Colonic mucosa (tissue), 4 donors: ENCODE results near the gene IL4. TPM values are rescaled to one million over a fixed set of nuclear protein-coding genes. Genes with fewer than 3 reads are reported as not detected.

Experiments used
- DNase-seq: peaks from one replicate; pipeline ENCODE4 v3.0.0-alpha.2; 2020
- H3K27ac ChIP-seq: fragments of 200-600 bp; one replicate; pipeline ENCODE4 v1.8.0; 2021
- H3K27me3 ChIP-seq: fragments of 200-600 bp; one replicate; pipeline ENCODE4 v1.8.0; 2021
- H3K36me3 ChIP-seq: fragments of 200-600 bp; one replicate; pipeline ENCODE4 v1.8.0; 2021
- H3K4me1 ChIP-seq: fragments of 200-600 bp; one replicate; pipeline ENCODE4 v1.8.0; 2021; ENCODE audit warnings: mild to moderate bottlenecking
- H3K4me3 ChIP-seq: fragments of 200-600 bp; one replicate; pipeline ENCODE4 v1.8.0; 2021
- H3K9ac ChIP-seq, 2 donors: one replicate each; pipeline ENCODE4 v1.7.0; 2013; ENCODE audit warnings: control low read depth in 2 of 2, low read depth in 2 of 2, low read length in 2 of 2
- H3K9me3 ChIP-seq: fragments of 200-600 bp; one replicate; pipeline ENCODE4 v1.8.0; 2021
- intact Hi-C: fragments of 100-400 bp; cut with DNase I; formaldehyde crosslinking; loops from one replicate; pipeline ENCODE4 v1.14.1; 2022
- total RNA-seq, 2 donors: library from RNA; stranded (reverse); fragmentation: NEBNext Ultra II Directional in 1 of 2; extraction: Animal tissue kit (Norgen Biotek cat#: 25700) in 1 of 2; gene quantifications; one replicate each; pipeline ENCODE4 v1.2.1, GENCODE V29; 2021
- TF ChIP-seq, protein P1 (sequence below): fragments of 200-600 bp; IDR thresholded peaks from one replicate; pipeline ENCODE4 v1.8.0; 2022; ENCODE audit warnings: antibody characterized with exemption, mild to moderate bottlenecking
- donor health status: healthy.
- donor health status: DM: no; HTN: no; CAD: no.
- donor health status: DM: no; HTN: no; CAD: no.

The IL4 gene
- total RNA-seq, 2 donors from 2014 or later, result not detected

DNA sequence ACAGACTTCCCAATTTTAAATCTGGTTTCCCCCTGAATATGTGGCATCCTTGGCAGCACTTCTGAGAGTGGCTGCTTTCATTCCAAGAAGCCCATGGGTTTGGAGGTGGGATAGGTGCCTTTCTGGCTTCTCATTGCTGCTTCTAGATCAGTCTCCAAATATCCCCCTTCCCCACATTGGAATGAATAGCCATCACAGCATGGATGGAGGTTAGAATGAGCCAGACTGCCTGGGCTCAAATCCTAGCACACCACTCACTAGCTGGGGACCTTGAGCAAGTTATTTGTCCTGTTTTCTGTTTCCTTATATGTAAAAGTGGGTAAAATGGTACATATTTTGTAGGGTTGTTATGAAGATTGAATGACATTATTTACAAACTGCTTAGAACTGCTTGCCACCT is 29.6 kb upstream of the IL4 start:
- H3K27ac ChIP-seq, result no peak overlapping the region
- H3K9me3 ChIP-seq, result no peaks in the 10 kb centered on the region
- H3K9ac ChIP-seq, result no peak overlapping the region
- no peaks in the 10 kb centered on the region for H3K27me3 ChIP-seq
- no peak overlapping the region for H3K4me3 ChIP-seq
- no peaks in the 10 kb centered on the region for H3K36me3 ChIP-seq
- TF ChIP-seq, protein P1, sequence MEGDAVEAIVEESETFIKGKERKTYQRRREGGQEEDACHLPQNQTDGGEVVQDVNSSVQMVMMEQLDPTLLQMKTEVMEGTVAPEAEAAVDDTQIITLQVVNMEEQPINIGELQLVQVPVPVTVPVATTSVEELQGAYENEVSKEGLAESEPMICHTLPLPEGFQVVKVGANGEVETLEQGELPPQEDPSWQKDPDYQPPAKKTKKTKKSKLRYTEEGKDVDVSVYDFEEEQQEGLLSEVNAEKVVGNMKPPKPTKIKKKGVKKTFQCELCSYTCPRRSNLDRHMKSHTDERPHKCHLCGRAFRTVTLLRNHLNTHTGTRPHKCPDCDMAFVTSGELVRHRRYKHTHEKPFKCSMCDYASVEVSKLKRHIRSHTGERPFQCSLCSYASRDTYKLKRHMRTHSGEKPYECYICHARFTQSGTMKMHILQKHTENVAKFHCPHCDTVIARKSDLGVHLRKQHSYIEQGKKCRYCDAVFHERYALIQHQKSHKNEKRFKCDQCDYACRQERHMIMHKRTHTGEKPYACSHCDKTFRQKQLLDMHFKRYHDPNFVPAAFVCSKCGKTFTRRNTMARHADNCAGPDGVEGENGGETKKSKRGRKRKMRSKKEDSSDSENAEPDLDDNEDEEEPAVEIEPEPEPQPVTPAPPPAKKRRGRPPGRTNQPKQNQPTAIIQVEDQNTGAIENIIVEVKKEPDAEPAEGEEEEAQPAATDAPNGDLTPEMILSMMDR, result no peak
- no peak for DNase-seq
- intact Hi-C loops, result no loop called here
- H3K4me1 ChIP-seq, result no peaks in the 10 kb centered on the region

DNA sequence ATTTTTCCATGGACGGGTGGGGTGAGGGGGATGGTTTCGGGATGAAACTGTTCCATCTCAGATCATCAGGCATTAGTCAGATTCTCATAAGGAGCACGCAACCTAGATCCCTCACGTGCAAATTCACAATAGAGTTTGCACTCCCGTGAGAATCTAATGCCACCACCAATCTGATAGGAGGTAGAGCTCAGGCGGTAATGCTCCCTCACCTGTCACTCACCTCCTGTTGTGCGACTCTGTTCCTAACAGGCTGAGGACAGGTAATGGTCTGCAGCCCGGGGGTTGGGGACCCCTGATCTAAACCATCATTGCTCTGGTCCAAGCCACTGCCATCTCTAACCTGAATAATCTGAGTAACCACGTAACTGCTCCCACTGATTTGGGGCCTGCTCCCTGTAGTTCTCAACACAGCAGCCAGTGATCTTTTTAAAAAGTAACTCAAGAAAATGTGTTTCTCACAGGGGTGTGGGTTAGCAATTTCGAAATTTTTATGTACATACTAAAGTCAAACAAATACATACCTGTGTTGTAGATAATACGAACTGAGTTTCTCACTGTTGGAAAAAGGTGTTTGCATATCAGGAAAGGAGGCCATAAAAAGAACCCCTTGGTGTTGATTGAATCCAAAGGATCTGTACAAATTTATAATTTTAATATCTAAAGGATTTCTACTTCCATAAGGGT is 27.1 kb upstream of the IL4 start:
- no peak for DNase-seq
- TF ChIP-seq, protein P1, result no peak
- Histone ChIP-seq H3K36me3 (no peaks in the 10 kb centered on the region), H3K4me1 (no peaks in the 10 kb centered on the region), H3K27me3 (no peaks in the 10 kb centered on the region), H3K9me3 (no peaks in the 10 kb centered on the region), H3K9ac (no peak overlapping the region), H3K4me3 (no peak overlapping the region), H3K27ac (no peak overlapping the region)
- intact Hi-C loops, result no loop called here

DNA sequence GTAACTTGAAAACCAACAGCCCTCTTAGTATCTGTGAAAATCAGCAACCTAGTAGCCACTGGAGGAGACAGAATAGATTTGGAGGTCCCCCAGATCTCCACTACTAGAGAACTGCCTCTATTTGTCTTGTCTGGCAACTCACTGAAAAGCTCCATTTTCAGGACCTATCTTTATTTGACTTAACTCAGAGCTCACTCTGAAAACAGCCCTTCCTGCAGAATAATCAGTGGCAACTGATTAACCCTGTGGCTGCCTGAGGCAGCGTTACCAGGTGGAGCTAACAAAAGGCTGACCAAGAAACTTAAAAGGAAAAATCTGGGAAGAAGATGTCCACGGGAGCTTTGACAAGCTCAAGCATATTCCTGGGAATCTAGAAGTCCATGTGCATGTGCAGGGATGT is 26.3 kb upstream of the IL4 start:
- H3K27ac ChIP-seq, result no peak overlapping the region
- intact Hi-C loops, result no loop called here
- TF ChIP-seq, protein P1, result no peak
- no peak overlapping the region for H3K9ac ChIP-seq
- H3K36me3 ChIP-seq, result no peaks in the 10 kb centered on the region
- no peak overlapping the region for H3K4me3 ChIP-seq
- no peak for DNase-seq
- no peaks in the 10 kb centered on the region for H3K4me1 ChIP-seq
- no peaks in the 10 kb centered on the region for H3K9me3 ChIP-seq
- no peaks in the 10 kb centered on the region for H3K27me3 ChIP-seq

DNA sequence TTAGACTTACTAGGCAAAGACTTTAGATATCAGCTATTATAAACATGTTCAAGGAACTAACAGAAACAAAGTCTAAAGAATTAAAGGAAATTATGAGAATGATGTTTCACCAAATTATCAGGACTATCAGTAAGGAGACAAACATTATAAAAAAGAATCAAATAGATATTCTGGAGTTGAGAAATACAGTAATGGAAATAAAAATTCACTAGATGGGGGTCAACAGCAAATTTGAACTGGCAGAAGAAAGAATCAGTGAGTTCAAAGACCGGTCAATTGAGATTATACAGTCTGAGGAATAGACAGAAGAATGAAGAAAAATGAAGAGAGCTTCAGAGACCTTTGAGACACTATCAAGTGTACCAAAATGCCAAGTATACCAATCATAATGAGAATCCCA is 25.4 kb upstream of the IL4 start:
- intact Hi-C loops, result no loop called here
- Histone ChIP-seq H3K9ac (no peak overlapping the region), H3K27me3 (no peaks in the 10 kb centered on the region), H3K4me3 (no peak overlapping the region), H3K9me3 (no peaks in the 10 kb centered on the region), H3K36me3 (no peaks in the 10 kb centered on the region), H3K27ac (no peak overlapping the region), H3K4me1 (no peaks in the 10 kb centered on the region)
- DNase-seq, result no peak
- TF ChIP-seq, protein P1, result no peak

DNA sequence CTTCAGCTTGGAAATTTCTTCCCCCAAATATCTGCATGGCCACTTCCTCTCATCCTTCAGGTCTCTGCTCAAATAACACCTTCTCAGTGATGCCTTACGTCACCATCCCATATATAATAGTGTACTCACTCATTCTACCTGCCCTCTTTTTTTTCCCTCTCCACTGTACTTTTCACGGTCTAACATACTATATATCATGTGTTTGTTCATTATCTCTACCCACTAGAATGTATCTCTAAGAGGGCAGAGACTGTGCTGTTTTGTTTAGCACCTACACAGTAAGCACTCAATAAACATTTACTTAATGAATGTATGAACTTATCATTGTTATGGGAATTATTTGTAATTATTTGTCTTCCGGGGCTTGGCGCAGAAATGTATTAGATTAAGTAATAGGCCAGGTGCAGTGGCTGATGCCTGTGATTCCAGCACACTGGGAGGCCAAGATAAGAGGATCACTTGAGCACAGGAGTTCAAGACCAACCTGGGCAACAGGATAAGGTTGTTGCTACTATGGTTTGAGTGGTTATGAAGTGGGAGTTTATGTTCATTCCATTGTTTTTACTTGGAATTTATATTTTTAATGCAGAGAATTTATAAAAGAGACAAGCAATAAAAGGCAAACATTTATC is 21.8 kb upstream of the IL4 start:
- H3K9me3 ChIP-seq, result no peaks in the 10 kb centered on the region
- no peak overlapping the region for H3K9ac ChIP-seq
- peaks cover 4% of the 10 kb centered on the region for H3K4me1 ChIP-seq
- no peaks in the 10 kb centered on the region for H3K36me3 ChIP-seq
- TF ChIP-seq, protein P1, result no peak
- no peak overlapping the region for H3K4me3 ChIP-seq
- H3K27me3 ChIP-seq, result peaks cover 17% of the 10 kb centered on the region
- intact Hi-C loops, result no loop called here
- DNase-seq, result no peak
- no peak overlapping the region for H3K27ac ChIP-seq
